OCI-LY1 (cell line): ENCODE measurements around the gene SIX2.

Experiments used
- CTCF ChIP-seq: fragments of 200-600 bp; sonication (generic), shearing (Covaris generic); IDR thresholded peaks from 2 replicates; pipeline ENCODE4 v1.5.1; 2017; ENCODE audit warnings: mild to moderate bottlenecking, antibody characterized with exemption, low read length, moderate library complexity, mixed read lengths
- EZH2 ChIP-seq: fragments of 200-600 bp; sonication (generic), shearing (Covaris generic); IDR thresholded peaks from 2 replicates; pipeline ENCODE4 v1.8.0; 2017; ENCODE audit warnings: borderline replicate concordance, mixed run types, mild to moderate bottlenecking, antibody characterized with exemption, low read length, moderate library complexity, mixed read lengths

GRCh38 chr2:45000341-45000901, 8.8 kb downstream of the SIX2 start:
- no peak for TF ChIP-seq CTCF
- TF ChIP-seq EZH2: no peak
